K562 (cell line): ENCODE data around the gene HTT-AS. TPM values are rescaled to one million over a fixed set of nuclear protein-coding genes. Genes with fewer than 3 reads are reported as not detected.
A peak's percentile ranks its signal among the peaks of the same experiment; 100 is the strongest.

Source experiments
- FUS ChIP-seq: fragments of 200-400 bp; formaldehyde crosslinking; optimal IDR thresholded peaks from 2 replicates; pipeline ENCODE3; 2017; ENCODE audit warnings: low read depth, low read length
- MECOM ChIP-seq: fragments of 250-450 bp; sonication (Bioruptor Pico); IDR thresholded peaks from 2 replicates; pipeline ENCODE4 v1.8.0; 2022; ENCODE audit warnings: inconsistent platforms
- PYGO2 ChIP-seq: fragments of 450-650 bp; IDR thresholded peaks from 2 replicates; pipeline ENCODE4 v1.6.1; 2016; ENCODE audit warnings: mild to moderate bottlenecking, missing genetic modification characterization, moderate library complexity, missing compliant biosample characterization
- RBM25 ChIP-seq: fragments of 200-400 bp; formaldehyde crosslinking; IDR thresholded peaks from 2 replicates; pipeline ENCODE4 v1.6.1; 2018; ENCODE audit warnings: low read length, low read depth, moderate library complexity; ENCODE audit not compliant: severe bottlenecking
- SIX5 ChIP-seq, 2 experiments: IDR thresholded peaks; 2 replicates each; pipeline ENCODE4 v1.6.1; 2011; ENCODE audit warnings: low read length in 2 of 2, borderline replicate concordance in 1 of 2, low read depth in 1 of 2, mild to moderate bottlenecking in 1 of 2, moderate library complexity in 1 of 2; ENCODE audit not compliant: insufficient read depth in 1 of 2
- SMARCC2 ChIP-seq: fragments of 450-650 bp; IDR thresholded peaks from 2 replicates; pipeline ENCODE4 v1.6.1; 2017; ENCODE audit warnings: antibody characterized with exemption, moderate library complexity, mild to moderate bottlenecking, low read depth
- SRSF9 ChIP-seq: fragments of 200-400 bp; formaldehyde crosslinking; IDR thresholded peaks from 2 replicates; pipeline ENCODE4 v1.6.1; 2017; ENCODE audit warnings: low read depth, low read length, borderline replicate concordance
- YY1 ChIP-seq, 3 experiments: IDR thresholded peaks; 2 replicates each; pipeline ENCODE4 v1.6.1; 2011; ENCODE audit warnings: low read length in 2 of 3, mild to moderate bottlenecking in 2 of 3, moderate library complexity in 2 of 3, borderline replicate concordance in 1 of 3, control low read depth in 1 of 3, low read depth in 1 of 3; ENCODE audit not compliant: insufficient read depth in 3 of 3, insufficient replicate concordance in 2 of 3, control insufficient read depth in 1 of 3, insufficient read length in 1 of 3; ENCODE audit errors: extremely low read depth in 1 of 3
- ZNF121 ChIP-seq: sonication (generic); formaldehyde crosslinking; conservative IDR thresholded peaks from 2 replicates; pipeline ENCODE4 v1.8.0; 2022; ENCODE audit warnings: missing genetic modification reagents
- ZNF347 ChIP-seq: fragments of 450-650 bp; formaldehyde crosslinking; IDR thresholded peaks from 2 replicates; pipeline ENCODE4 v1.4.0; 2020; ENCODE audit warnings: low read depth, mild to moderate bottlenecking, moderate library complexity
- ZNF57 ChIP-seq: fragments of 450-650 bp; formaldehyde crosslinking; IDR thresholded peaks from 2 replicates; pipeline ENCODE4 v1.4.0; 2020; ENCODE audit warnings: mild to moderate bottlenecking, moderate library complexity
- ZNF695 ChIP-seq: fragments of 450-650 bp; formaldehyde crosslinking; IDR thresholded peaks from 2 replicates; pipeline ENCODE4 v1.4.0; 2020; ENCODE audit warnings: mild to moderate bottlenecking, moderate library complexity
- polyA plus RNA-seq, 8 experiments: library from polyadenylated mRNA; depleted of rRNA in 4 of 8; stranded (reverse) in 5 of 8; unstranded in 3 of 8; fragments of >200 nt; fragmentation: Nextera tagmentation in 2 of 8; fragmentation: Illumina TruSeq in 1 of 8; extraction: Ambion mirVana in 2 of 8; extraction: Trizol in 1 of 8; gene quantifications; 2 replicates each; pipeline versions ENCODE4 v1.2.1 to v1.2.3, GENCODE V29; 2011 to 2014; ENCODE audit warnings: inconsistent platforms in 1 of 8, missing spikeins in 1 of 8
- total RNA-seq, 7 experiments: library from RNA; depleted of rRNA in 6 of 7; stranded (reverse); fragments of >200 nt in 6 of 7; fragmentation: Illumina TruSeq in 2 of 7; extraction: Trizol in 2 of 7; gene quantifications; 2 replicates each; pipeline versions ENCODE4 v1.2.1 to v1.2.3, GENCODE V29; 2011 to 2021; ENCODE audit warnings: low replicate concordance in 1 of 7
- TF ChIP-seq, protein P1 (sequence below): fragments of 250-450 bp; sonication (Bioruptor Pico); IDR thresholded peaks from 2 replicates; pipeline ENCODE4 v1.8.0; 2022; ENCODE audit warnings: inconsistent platforms
- TF ChIP-seq, protein P2 (sequence below): fragments of 450-650 bp; IDR thresholded peaks from 2 replicates; pipeline ENCODE4 v1.7.0; 2016; ENCODE audit warnings: borderline replicate concordance
- TF ChIP-seq, protein P3 (sequence below): fragments of 450-650 bp; conservative IDR thresholded peaks from 2 replicates; pipeline ENCODE4 v1.6.1; 2016; ENCODE audit warnings: missing genetic modification characterization, low read depth, mild to moderate bottlenecking, missing compliant biosample characterization, moderate library complexity
- TF ChIP-seq, protein P4 (sequence below): sonication (generic); formaldehyde crosslinking; IDR thresholded peaks from 2 replicates; pipeline ENCODE4 v1.8.0; 2022; ENCODE audit warnings: mild to moderate bottlenecking, missing genetic modification reagents, borderline replicate concordance
- TF ChIP-seq, protein P5 (sequence below): fragments of 250-450 bp; sonication (Bioruptor Pico); IDR thresholded peaks from 2 replicates; pipeline ENCODE4 v1.4.0; 2020; ENCODE audit warnings: borderline replicate concordance

HTT-AS gene
- total and polyA plus RNA-seq, 9 of the 15 experiments (the other 6 are each of a cell fraction or from before 2014, with no cell fraction given), result not detected

DNA sequence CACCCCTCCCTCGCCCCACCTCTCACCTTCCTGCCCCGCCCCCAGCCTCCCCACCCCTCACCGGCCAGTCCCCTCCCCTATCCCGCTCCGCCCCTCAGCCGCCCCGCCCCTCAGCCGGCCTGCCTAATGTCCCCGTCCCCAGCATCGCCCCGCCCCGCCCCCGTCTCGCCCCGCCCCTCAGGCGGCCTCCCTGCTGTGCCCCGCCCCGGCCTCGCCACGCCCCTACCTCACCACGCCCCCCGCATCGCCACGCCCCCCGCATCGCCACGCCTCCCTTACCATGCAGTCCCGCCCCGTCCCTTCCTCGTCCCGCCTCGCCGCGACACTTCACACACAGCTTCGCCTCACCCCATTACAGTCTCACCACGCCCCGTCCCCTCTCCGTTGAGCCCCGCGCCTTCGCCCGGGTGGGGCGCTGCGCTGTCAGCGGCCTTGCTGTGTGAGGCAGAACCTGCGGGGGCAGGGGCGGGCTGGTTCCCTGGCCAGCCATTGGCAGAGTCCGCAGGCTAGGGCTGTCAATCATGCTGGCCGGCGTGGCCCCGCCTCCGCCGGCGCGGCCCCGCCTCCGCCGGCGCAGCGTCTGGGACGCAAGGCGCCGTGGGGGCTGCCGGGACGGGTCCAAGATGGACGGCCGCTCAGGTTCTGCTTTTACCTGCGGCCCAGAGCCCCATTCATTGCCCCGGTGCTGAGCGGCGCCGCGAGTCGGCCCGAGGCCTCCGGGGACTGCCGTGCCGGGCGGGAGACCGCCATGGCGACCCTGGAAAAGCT lies at the start of gene HTT-AS, which contains the start of gene HTT (continued):
- TF ChIP-seq, protein P1, sequence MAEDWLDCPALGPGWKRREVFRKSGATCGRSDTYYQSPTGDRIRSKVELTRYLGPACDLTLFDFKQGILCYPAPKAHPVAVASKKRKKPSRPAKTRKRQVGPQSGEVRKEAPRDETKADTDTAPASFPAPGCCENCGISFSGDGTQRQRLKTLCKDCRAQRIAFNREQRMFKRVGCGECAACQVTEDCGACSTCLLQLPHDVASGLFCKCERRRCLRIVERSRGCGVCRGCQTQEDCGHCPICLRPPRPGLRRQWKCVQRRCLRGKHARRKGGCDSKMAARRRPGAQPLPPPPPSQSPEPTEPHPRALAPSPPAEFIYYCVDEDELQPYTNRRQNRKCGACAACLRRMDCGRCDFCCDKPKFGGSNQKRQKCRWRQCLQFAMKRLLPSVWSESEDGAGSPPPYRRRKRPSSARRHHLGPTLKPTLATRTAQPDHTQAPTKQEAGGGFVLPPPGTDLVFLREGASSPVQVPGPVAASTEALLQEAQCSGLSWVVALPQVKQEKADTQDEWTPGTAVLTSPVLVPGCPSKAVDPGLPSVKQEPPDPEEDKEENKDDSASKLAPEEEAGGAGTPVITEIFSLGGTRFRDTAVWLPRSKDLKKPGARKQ (CRISPR knock-in tag), result no peak
- no peak for TF ChIP-seq ZNF57
- TF ChIP-seq YY1 (IDR thresholded peaks at IDR 0.05; ENCODE audit: borderline replicate concordance in 1 of 3, control insufficient read depth in 1 of 3, extremely low read depth in 1 of 3, insufficient read depth in 3 of 3, insufficient read length in 1 of 3, insufficient replicate concordance in 2 of 3, low read depth in 1 of 3, low read length in 2 of 3), result peak; percentile 62 to 97 (median 93)
- no peak for TF ChIP-seq SMARCC2
- TF ChIP-seq SIX5 (IDR thresholded peaks at IDR 0.05; ENCODE audit: borderline replicate concordance in 1 of 2, insufficient read depth in 1 of 2, low read depth in 1 of 2, low read length in 2 of 2), result peak; percentile 7 to 10; a peak in 1 of 4 replicates
- TF ChIP-seq PYGO2, result no peak
- TF ChIP-seq, protein P2, sequence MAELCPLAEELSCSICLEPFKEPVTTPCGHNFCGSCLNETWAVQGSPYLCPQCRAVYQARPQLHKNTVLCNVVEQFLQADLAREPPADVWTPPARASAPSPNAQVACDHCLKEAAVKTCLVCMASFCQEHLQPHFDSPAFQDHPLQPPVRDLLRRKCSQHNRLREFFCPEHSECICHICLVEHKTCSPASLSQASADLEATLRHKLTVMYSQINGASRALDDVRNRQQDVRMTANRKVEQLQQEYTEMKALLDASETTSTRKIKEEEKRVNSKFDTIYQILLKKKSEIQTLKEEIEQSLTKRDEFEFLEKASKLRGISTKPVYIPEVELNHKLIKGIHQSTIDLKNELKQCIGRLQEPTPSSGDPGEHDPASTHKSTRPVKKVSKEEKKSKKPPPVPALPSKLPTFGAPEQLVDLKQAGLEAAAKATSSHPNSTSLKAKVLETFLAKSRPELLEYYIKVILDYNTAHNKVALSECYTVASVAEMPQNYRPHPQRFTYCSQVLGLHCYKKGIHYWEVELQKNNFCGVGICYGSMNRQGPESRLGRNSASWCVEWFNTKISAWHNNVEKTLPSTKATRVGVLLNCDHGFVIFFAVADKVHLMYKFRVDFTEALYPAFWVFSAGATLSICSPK, result no peak
- no peak for TF ChIP-seq ZNF695 (CRISPR knock-in tag)
- TF ChIP-seq MECOM (CRISPR knock-in tag), result no peak
- TF ChIP-seq, protein P3, sequence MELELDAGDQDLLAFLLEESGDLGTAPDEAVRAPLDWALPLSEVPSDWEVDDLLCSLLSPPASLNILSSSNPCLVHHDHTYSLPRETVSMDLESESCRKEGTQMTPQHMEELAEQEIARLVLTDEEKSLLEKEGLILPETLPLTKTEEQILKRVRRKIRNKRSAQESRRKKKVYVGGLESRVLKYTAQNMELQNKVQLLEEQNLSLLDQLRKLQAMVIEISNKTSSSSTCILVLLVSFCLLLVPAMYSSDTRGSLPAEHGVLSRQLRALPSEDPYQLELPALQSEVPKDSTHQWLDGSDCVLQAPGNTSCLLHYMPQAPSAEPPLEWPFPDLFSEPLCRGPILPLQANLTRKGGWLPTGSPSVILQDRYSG (tag), result no peak
- TF ChIP-seq, protein P4, sequence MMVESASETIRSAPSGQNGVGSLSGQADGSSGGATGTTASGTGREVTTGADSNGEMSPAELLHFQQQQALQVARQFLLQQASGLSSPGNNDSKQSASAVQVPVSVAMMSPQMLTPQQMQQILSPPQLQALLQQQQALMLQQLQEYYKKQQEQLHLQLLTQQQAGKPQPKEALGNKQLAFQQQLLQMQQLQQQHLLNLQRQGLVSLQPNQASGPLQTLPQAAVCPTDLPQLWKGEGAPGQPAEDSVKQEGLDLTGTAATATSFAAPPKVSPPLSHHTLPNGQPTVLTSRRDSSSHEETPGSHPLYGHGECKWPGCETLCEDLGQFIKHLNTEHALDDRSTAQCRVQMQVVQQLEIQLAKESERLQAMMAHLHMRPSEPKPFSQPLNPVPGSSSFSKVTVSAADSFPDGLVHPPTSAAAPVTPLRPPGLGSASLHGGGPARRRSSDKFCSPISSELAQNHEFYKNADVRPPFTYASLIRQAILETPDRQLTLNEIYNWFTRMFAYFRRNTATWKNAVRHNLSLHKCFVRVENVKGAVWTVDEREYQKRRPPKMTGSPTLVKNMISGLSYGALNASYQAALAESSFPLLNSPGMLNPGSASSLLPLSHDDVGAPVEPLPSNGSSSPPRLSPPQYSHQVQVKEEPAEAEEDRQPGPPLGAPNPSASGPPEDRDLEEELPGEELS (CRISPR knock-in tag), result no peak
- TF ChIP-seq FUS, result no peak
- no peak for TF ChIP-seq ZNF121 (CRISPR knock-in tag)
- TF ChIP-seq, protein P5, sequence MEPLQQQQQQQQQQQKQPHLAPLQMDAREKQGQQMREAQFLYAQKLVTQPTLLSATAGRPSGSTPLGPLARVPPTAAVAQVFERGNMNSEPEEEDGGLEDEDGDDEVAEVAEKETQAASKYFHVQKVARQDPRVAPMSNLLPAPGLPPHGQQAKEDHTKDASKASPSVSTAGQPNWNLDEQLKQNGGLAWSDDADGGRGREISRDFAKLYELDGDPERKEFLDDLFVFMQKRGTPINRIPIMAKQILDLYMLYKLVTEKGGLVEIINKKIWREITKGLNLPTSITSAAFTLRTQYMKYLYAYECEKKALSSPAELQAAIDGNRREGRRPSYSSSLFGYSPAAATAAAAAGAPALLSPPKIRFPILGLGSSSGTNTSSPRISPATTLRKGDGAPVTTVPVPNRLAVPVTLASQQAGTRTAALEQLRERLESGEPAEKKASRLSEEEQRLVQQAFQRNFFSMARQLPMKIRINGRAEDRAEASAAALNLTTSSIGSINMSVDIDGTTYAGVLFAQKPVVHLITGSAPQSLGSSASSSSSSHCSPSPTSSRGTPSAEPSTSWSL (CRISPR knock-in tag), result 0 out of 2 replicates have a peak, but pooled peaks have one; percentile 34
- TF ChIP-seq ZNF347, result no peak
- peak; percentile 98 for TF ChIP-seq RBM25
- TF ChIP-seq SRSF9, result no peak
